Upper lobe of left lung (tissue), 6 donors: ENCODE results near the gene RASD1. TPM values are rescaled to one million over a fixed set of nuclear protein-coding genes. Genes with fewer than 3 reads are reported as not detected.

ENCODE experiments used
- ATAC-seq, 2 donors: fragments of 200-7000 bp; cut with Tn5 transposase; one replicate each; pipeline ENCODE4 v1.9.1; 2022; ENCODE audit warnings: mild to moderate bottlenecking in 2 of 2, moderate library complexity in 2 of 2; ENCODE audit not compliant: low FRiP score in 2 of 2
- DNase-seq, 2 donors: peaks; one replicate each; pipeline ENCODE4 v3.0.0-alpha.2; 2019 to 2020
- H3K27ac ChIP-seq, 4 donors: fragments of 200-600 bp; sonication (generic); one replicate each; pipeline ENCODE4 v1.5.1; 2016 to 2019
- H3K27me3 ChIP-seq, 4 donors: fragments of 200-600 bp; sonication (generic); one replicate each; pipeline ENCODE4 v1.5.1; 2017 to 2019
- H3K36me3 ChIP-seq, 4 donors: fragments of 200-600 bp; sonication (generic); one replicate each; pipeline ENCODE4 v1.5.1; 2016 to 2019
- H3K4me1 ChIP-seq, 4 donors: fragments of 200-600 bp; sonication (generic); one replicate each; pipeline ENCODE4 v1.5.1; 2018 to 2019
- H3K4me3 ChIP-seq, 4 donors: fragments of 200-600 bp; sonication (generic); one replicate each; pipeline ENCODE4 v1.5.1; 2017 to 2019; ENCODE audit warnings: mild to moderate bottlenecking in 2 of 4, moderate library complexity in 1 of 4
- H3K9me3 ChIP-seq, 4 donors: fragments of 200-600 bp; sonication (generic); one replicate each; pipeline ENCODE4 v1.5.1; 2018 to 2019
- EP300 ChIP-seq, 4 donors: sonication (generic); formaldehyde crosslinking; IDR thresholded peaks; one replicate each; pipeline ENCODE4 v1.5.1; 2017; ENCODE audit warnings: antibody characterized with exemption in 4 of 4, control low read depth in 2 of 4
- POLR2A ChIP-seq, 4 donors: fragments of 450-650 bp; IDR thresholded peaks; one replicate each; pipeline ENCODE4 v1.5.1; 2016 to 2017; ENCODE audit warnings: antibody characterized with exemption in 4 of 4, mild to moderate bottlenecking in 2 of 4
- POLR2AphosphoS5 ChIP-seq, 2 donors: sonication (generic); formaldehyde crosslinking; IDR thresholded peaks; one replicate each; pipeline ENCODE4 v1.5.1; 2017; ENCODE audit warnings: antibody characterized with exemption in 2 of 2
- WGBS, 2 donors: methylation state at CpG; one replicate each; pipeline ENCODE4 v1.1.5; 2017 to 2018; 5-methylcytosine and 5-hydroxymethylcytosine counted together
- total RNA-seq, 6 donors: library from RNA; depleted of rRNA in 4 of 6; stranded (reverse); fragments of >200 nt in 4 of 6; gene quantifications; one replicate each; pipeline versions ENCODE4 v1.1.0 to v1.2.1, GENCODE V29; 2016 to 2021
- TF ChIP-seq, protein P1 (sequence below), 6 experiments: fragments of 450-650 bp in 4 of 6; fragments of 200-600 bp in 2 of 6; sonication (generic) in 2 of 6; IDR thresholded peaks; one replicate each; pipeline ENCODE4 v1.5.1; 2016 to 2019; ENCODE audit warnings: antibody characterized with exemption in 6 of 6
- donor health status: DM: no; HTN: no; CAD: no; lungs with moderate emphysema.
- donor health status: DM: no; HTN: yes; CAD: no; lungs with severe emphysema.

RASD1 gene
- total RNA-seq, 6 donors from 2014 or later: 28.5 to 68.1 (median 36.5) TPM

DNA sequence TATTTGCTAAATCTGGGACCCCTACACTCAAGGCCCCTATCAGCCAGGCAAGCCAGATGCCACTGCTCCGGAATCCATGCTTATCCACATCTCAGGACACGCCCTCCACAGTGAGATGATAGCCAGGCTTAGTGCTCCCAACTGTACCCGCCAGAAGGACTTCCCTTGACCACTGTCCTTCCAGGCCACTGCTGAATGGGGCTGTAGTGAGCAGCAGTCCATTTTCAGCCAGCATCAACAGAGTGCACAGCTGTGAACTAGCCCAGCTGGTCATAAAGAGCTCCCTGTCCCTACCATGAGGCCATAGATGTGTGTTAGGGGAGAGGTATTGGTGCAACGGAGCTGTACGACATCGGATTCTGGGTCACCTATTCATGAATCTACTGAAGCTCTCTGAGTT is 32.4 kb downstream of the RASD1 start:
- H3K36me3 ChIP-seq: no peaks in the 10 kb centered on the region
- 85 to 87% methylated on average over 6 of the region's 6 CpGs for WGBS, 2 donors
- DNase-seq (no peak), ATAC-seq (no peak)
- no peaks in the 10 kb centered on the region for H3K27me3 ChIP-seq
- H3K9me3 ChIP-seq: no peaks in the 10 kb centered on the region
- no peak overlapping the region for H3K27ac ChIP-seq
- H3K4me3 ChIP-seq: no peak overlapping the region
- H3K4me1 ChIP-seq: no peaks in the 10 kb centered on the region
- no peak for TF ChIP-seq POLR2A (IDR thresholded peaks at IDR 0.05)
- TF ChIP-seq, protein P1, sequence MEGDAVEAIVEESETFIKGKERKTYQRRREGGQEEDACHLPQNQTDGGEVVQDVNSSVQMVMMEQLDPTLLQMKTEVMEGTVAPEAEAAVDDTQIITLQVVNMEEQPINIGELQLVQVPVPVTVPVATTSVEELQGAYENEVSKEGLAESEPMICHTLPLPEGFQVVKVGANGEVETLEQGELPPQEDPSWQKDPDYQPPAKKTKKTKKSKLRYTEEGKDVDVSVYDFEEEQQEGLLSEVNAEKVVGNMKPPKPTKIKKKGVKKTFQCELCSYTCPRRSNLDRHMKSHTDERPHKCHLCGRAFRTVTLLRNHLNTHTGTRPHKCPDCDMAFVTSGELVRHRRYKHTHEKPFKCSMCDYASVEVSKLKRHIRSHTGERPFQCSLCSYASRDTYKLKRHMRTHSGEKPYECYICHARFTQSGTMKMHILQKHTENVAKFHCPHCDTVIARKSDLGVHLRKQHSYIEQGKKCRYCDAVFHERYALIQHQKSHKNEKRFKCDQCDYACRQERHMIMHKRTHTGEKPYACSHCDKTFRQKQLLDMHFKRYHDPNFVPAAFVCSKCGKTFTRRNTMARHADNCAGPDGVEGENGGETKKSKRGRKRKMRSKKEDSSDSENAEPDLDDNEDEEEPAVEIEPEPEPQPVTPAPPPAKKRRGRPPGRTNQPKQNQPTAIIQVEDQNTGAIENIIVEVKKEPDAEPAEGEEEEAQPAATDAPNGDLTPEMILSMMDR (IDR thresholded peaks at IDR 0.05): no peak
- no peak for TF ChIP-seq POLR2AphosphoS5 (IDR thresholded peaks at IDR 0.05)
- TF ChIP-seq EP300 (IDR thresholded peaks at IDR 0.05): no peak

- WGBS, 2 donors: 74 to 83% methylated on average over 13 to 15 of the region's 15 CpGs
- H3K4me1 ChIP-seq: no peaks in the 10 kb centered on the region
- DNase-seq: peak in 1 of 2 donors; percentile 43
- H3K27me3 ChIP-seq: no peaks in the 10 kb centered on the region
- H3K9me3 ChIP-seq: no peaks in the 10 kb centered on the region
- ATAC-seq: peak in 1 of 2 donors; percentile 46
- no peaks in the 10 kb centered on the region for H3K36me3 ChIP-seq
- no peak overlapping the region for H3K4me3 ChIP-seq
- TF ChIP-seq POLR2AphosphoS5 (IDR thresholded peaks at IDR 0.05): no peak
- TF ChIP-seq, protein P1 (IDR thresholded peaks at IDR 0.05): no peak
- no peak for TF ChIP-seq POLR2A (IDR thresholded peaks at IDR 0.05)
- no peak for TF ChIP-seq EP300 (IDR thresholded peaks at IDR 0.05)
- H3K27ac ChIP-seq: no peak overlapping the region
These were observed 34.0 kb downstream of the RASD1 start for GRCh38 chr17:17462048-17462824.

DNA sequence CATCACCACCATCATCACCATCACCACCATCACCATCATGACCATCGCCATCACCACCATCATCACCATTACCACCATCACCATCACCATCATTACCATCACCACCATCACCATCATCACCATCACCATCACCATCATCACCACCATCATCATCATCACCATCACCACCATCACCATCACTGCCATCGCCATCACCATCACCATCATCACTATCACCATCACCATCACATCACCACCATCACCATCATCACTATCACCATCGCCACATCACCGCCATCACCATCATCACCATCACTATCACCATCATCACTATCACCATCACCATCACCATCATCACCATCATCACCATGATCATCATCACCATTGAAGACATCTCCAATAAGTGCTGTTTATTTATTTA is 36.2 kb downstream of the RASD1 start:
- H3K36me3 ChIP-seq: no peaks in the 10 kb centered on the region
- no peaks in the 10 kb centered on the region for H3K27me3 ChIP-seq
- H3K4me3 ChIP-seq: no peak overlapping the region
- no peaks in the 10 kb centered on the region for H3K4me1 ChIP-seq
- 88% methylated on average over 4 of the region's 4 CpGs for WGBS, 2 donors
- no peak overlapping the region for H3K27ac ChIP-seq
- H3K9me3 ChIP-seq: no peaks in the 10 kb centered on the region
- TF ChIP-seq EP300 (IDR thresholded peaks at IDR 0.05) (no peak), POLR2A (IDR thresholded peaks at IDR 0.05) (no peak), POLR2AphosphoS5 (IDR thresholded peaks at IDR 0.05) (no peak)
- TF ChIP-seq, protein P1 (IDR thresholded peaks at IDR 0.05): no peak
- no peak for ATAC-seq
- DNase-seq: no peak

DNA sequence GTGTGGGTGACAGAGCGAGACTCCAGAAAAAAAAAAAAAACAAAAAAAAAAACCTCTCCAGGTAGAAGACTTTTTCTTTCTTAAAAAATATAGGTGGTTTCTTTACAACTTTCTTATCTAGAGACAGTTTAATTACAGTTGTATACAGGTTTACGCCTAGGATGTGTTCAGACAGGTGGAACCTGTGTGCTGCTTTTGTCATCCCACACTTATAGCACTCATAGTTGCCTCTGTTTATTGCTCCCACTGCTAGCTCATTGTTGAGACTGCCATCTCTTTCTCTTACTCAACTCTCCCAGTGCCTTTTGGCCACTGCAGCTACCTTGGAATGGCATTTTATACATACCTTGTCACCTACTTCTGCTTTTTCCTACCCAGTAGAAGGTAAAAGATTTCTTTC is 38.5 kb downstream of the RASD1 start:
- H3K4me1 ChIP-seq: no peaks in the 10 kb centered on the region
- H3K9me3 ChIP-seq: no peaks in the 10 kb centered on the region
- ATAC-seq: no peak
- H3K4me3 ChIP-seq: no peak overlapping the region
- no peaks in the 10 kb centered on the region for H3K27me3 ChIP-seq
- TF ChIP-seq EP300 (IDR thresholded peaks at IDR 0.05): no peak
- TF ChIP-seq, protein P1 (IDR thresholded peaks at IDR 0.05): no peak
- no peak for TF ChIP-seq POLR2A (IDR thresholded peaks at IDR 0.05)
- no peak for TF ChIP-seq POLR2AphosphoS5 (IDR thresholded peaks at IDR 0.05)
- WGBS, 2 donors: 92 to 97% methylated on average over 2 of the region's 2 CpGs
- DNase-seq: no peak
- no peaks in the 10 kb centered on the region for H3K36me3 ChIP-seq
- H3K27ac ChIP-seq: no peak overlapping the region

DNA sequence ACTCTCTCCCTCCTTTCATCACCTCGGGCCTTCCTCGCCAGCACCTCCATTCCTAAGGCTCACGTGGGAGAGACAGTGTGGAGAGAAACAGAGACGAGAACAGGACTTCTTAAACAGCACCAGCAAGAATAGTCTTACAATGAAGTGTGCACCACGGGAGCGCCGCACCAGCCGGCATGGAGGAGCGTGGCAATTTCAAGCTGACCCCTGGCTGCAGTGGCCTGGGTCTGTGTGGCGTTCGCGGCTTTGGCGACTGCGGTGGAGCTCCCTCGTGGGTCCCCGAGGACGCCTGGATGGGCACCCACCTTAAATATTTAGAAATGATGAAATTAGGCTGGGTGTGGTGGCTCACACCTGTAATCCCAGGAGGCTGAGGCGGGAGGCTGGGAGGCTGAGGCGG is 39.9 kb downstream of the RASD1 start:
- Histone ChIP-seq H3K4me3 (no peak overlapping the region), H3K27ac (no peak overlapping the region), H3K36me3 (no peaks in the 10 kb centered on the region), H3K4me1 (no peaks in the 10 kb centered on the region), H3K9me3 (no peaks in the 10 kb centered on the region), H3K27me3 (no peaks in the 10 kb centered on the region)
- TF ChIP-seq POLR2A (IDR thresholded peaks at IDR 0.05): no peak
- no peak for TF ChIP-seq EP300 (IDR thresholded peaks at IDR 0.05)
- TF ChIP-seq POLR2AphosphoS5 (IDR thresholded peaks at IDR 0.05): no peak
- peak in 1 of 2 donors; percentile 68 for DNase-seq
- WGBS, 2 donors: 89 to 90% methylated on average over 10 to 19 of the region's 19 CpGs
- ATAC-seq: no peak
